GM12878 (cell line): ENCODE results near the gene DEXI. TPM values are rescaled to one million over a fixed set of nuclear protein-coding genes. Genes with fewer than 3 reads are reported as not detected.

Experiments
- ATAC-seq: fragments of 200-7000 bp; cut with Tn5 transposase; 3 replicates; pipeline ENCODE4 v1.9.1; 2020; ENCODE audit warnings: mild to moderate bottlenecking, moderate library complexity
- BruUV-seq: library from RNA; stranded (reverse); fragments of 400-500 nt; replicated peaks from 2 replicates; lab custom pipeline; 2021; lab: Mats Ljungman, UMichigan
- CTCF ChIA-PET: fragments of 300-600 bp; sonication (Branson Sonifier 250); formaldehyde crosslinking; extraction: SDS; loops from one replicate; lab custom pipeline; 2021; ENCODE audit warnings: inconsistent platforms; lab: Yijun Ruan, JAX
- POLR2A ChIA-PET: fragments of 350-600 bp; formaldehyde crosslinking; extraction: SDS; loops from one replicate; lab custom pipeline; 2021; ENCODE audit warnings: inconsistent platforms; lab: Charles Lee
- RAD21 ChIA-PET: fragments of 300-600 bp; sonication (Branson Sonifier 250); formaldehyde crosslinking; loops from one replicate; lab custom pipeline; 2023; ENCODE audit warnings: antibody characterized with exemption; ENCODE audit not compliant: unreplicated experiment; lab: Charles Lee
- SMC1A ChIA-PET: fragments of 300-600 bp; sonication (Branson Sonifier 250); formaldehyde crosslinking; loops from one replicate; lab custom pipeline; 2023; ENCODE audit not compliant: unreplicated experiment, uncharacterized antibody; lab: Charles Lee
- DNase-seq: peaks from one replicate; pipeline ENCODE4 v3.0.0-alpha.2; 2011; ENCODE audit warnings: low read depth, low spot score
- FAIRE-seq: peaks from 3 replicates; lab custom pipeline; 2011; peaks lifted over from hg19 to GRCh38; lab: Jason Lieb, UNC
- H2AFZ ChIP-seq: 2 replicates; pipeline ENCODE4 v1.6.0; 2011; ENCODE audit warnings: low read depth, low read length, control low read depth; ENCODE audit not compliant: control insufficient read depth
- H3K27ac ChIP-seq: 2 replicates; pipeline ENCODE4 v1.5.1; 2011; ENCODE audit warnings: control low read depth; ENCODE audit not compliant: control insufficient read depth, insufficient read depth
- H3K27me3 ChIP-seq, 2 experiments: replicated peaks in 1 of 2; 2 replicates each; pipeline versions ENCODE4 v1.6.0 to v1.6.1; 2011; ENCODE audit warnings: low read length in 1 of 2; ENCODE audit not compliant: control insufficient read depth in 2 of 2, insufficient read depth in 2 of 2
- H3K36me3 ChIP-seq, 2 experiments: 2 replicates each; pipeline ENCODE4 v1.5.1; 2011; ENCODE audit warnings: low read length in 1 of 2; ENCODE audit not compliant: control insufficient read depth in 2 of 2, insufficient read depth in 2 of 2
- H3K4me1 ChIP-seq: 2 replicates; pipeline ENCODE4 v1.6.1; 2011; ENCODE audit warnings: mild to moderate bottlenecking, low read length, moderate library complexity, mixed read lengths; ENCODE audit not compliant: control insufficient read depth, insufficient read depth
- H3K4me2 ChIP-seq: 2 replicates; pipeline ENCODE4 v1.6.0; 2011; ENCODE audit warnings: control low read depth; ENCODE audit not compliant: control insufficient read depth, insufficient read depth
- H3K4me3 ChIP-seq: fragments of 200-600 bp; sonication (generic); 2 replicates; pipeline ENCODE4 v1.5.1; 2016
- H3K79me2 ChIP-seq: 2 replicates; pipeline ENCODE4 v1.6.0; 2011; ENCODE audit warnings: low read length; ENCODE audit not compliant: control insufficient read depth, insufficient read depth
- H3K9ac ChIP-seq: 2 replicates; pipeline ENCODE4 v1.8.0; 2011; ENCODE audit warnings: low read length, control low read depth, mixed read lengths; ENCODE audit not compliant: control insufficient read depth, insufficient read depth
- H3K9me3 ChIP-seq: replicated peaks from 3 replicates; pipeline ENCODE4 v1.5.1; 2011; ENCODE audit warnings: mild to moderate bottlenecking, low read length; ENCODE audit not compliant: control insufficient read depth, insufficient read depth
- H4K20me1 ChIP-seq: 2 replicates; pipeline ENCODE4 v1.6.0; 2011; ENCODE audit not compliant: control insufficient read depth, insufficient read depth
- BMI1 ChIP-seq: fragments of 450-650 bp; IDR thresholded peaks from 2 replicates; pipeline ENCODE4 v1.6.1; 2016; ENCODE audit warnings: mild to moderate bottlenecking, moderate library complexity, borderline replicate concordance
- MTA3 ChIP-seq: IDR thresholded peaks from 2 replicates; pipeline ENCODE4 v1.6.1; 2012; ENCODE audit warnings: low read length, inconsistent platforms, borderline replicate concordance
- POLR2AphosphoS5 ChIP-seq: IDR thresholded peaks from 2 replicates; pipeline ENCODE4 v1.6.1; 2011; ENCODE audit warnings: mild to moderate bottlenecking, low read length, inconsistent platforms
- TBL1XR1 ChIP-seq: IDR thresholded peaks from 2 replicates; pipeline ENCODE4 v1.6.1; 2012; ENCODE audit warnings: low read depth, low read length, improper control_type of control experiment
- WGBS: methylation state at CpG from one replicate; pipeline ENCODE4 v1.1.6; 2016; ENCODE audit warnings: low lambda C conversion rate; ENCODE audit not compliant: insufficient replicate concordance, insufficient coverage; ENCODE audit errors: missing lambda C conversion rate; 5-methylcytosine and 5-hydroxymethylcytosine counted together
- in situ Hi-C: fragments of 300-500 bp; cut with MboI; formaldehyde crosslinking; loops from 9 replicates; pipeline ENCODE4 v1.14.3; 2018; ENCODE audit warnings: mixed read lengths
- intact Hi-C: fragments of 100-400 bp; cut with micrococcal nuclease; formaldehyde crosslinking; loops from one replicate; pipeline ENCODE4 v1.14.2; 2022; ENCODE audit not compliant: unreplicated experiment
- polyA plus RNA-seq, 11 experiments: library from polyadenylated mRNA; depleted of rRNA in 4 of 11; unstranded in 6 of 11; stranded (reverse) in 5 of 11; fragments of >200 nt; fragmentation: Nextera tagmentation in 4 of 11; fragmentation: Illumina TruSeq in 1 of 11; extraction: Ambion mirVana in 4 of 11; extraction: Trizol in 1 of 11; gene quantifications; 1 replicate in 1 of 11; 2 replicates in 10 of 11; pipeline versions ENCODE4 v1.2.1 to v1.2.3, GENCODE V29; 2011 to 2016; ENCODE audit warnings: inconsistent platforms in 2 of 11, missing spikeins in 2 of 11, low read depth in 1 of 11
- total RNA-seq, 4 experiments: library from RNA; depleted of rRNA in 3 of 4; stranded (reverse); fragments of >200 nt in 3 of 4; fragmentation: Illumina TruSeq in 1 of 4; extraction: Trizol in 1 of 4; gene quantifications; 2 replicates each; pipeline versions ENCODE4 v1.2.1 to v1.2.3, GENCODE V29; 2013 to 2021
- TF ChIP-seq, protein P1 (sequence below): IDR thresholded peaks from 2 replicates; pipeline ENCODE4 v1.6.1; 2012; ENCODE audit warnings: low read length, inconsistent platforms
- TF ChIP-seq, protein P2 (sequence below): fragments of 450-650 bp; IDR thresholded peaks from 2 replicates; pipeline ENCODE4 v1.6.1; 2017; ENCODE audit warnings: mild to moderate bottlenecking, moderate library complexity
- TF ChIP-seq, protein P3 (sequence below): fragments of 450-650 bp; IDR thresholded peaks from 2 replicates; pipeline ENCODE4 v1.6.1; 2016; ENCODE audit warnings: mild to moderate bottlenecking

DEXI gene
- total and polyA plus RNA-seq, 10 of the 15 experiments (the other 5 are each of a cell fraction or from before 2014, with no cell fraction given) = 1.4 to 26.3 (median 18.4) TPM

DNA sequence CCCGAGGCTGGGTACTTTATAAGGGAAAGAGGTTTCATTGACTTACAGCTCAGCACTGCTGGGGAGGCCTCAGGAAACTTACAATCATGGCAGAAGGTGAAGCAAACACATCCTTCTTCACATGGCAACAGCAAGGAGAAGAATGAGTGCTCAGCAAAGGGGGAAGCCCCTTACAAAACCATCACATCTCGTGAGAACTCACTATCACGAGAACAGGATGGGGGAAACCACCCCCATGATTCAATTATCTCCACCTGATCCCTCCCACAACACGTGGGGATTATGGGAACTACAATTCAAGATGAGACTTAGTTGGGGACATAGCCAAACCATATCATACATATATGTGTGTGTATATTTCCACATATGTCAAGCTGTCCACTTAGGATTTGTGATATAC, 24.3 kb upstream of the DEXI start (continued):
- TF ChIP-seq, protein P1, sequence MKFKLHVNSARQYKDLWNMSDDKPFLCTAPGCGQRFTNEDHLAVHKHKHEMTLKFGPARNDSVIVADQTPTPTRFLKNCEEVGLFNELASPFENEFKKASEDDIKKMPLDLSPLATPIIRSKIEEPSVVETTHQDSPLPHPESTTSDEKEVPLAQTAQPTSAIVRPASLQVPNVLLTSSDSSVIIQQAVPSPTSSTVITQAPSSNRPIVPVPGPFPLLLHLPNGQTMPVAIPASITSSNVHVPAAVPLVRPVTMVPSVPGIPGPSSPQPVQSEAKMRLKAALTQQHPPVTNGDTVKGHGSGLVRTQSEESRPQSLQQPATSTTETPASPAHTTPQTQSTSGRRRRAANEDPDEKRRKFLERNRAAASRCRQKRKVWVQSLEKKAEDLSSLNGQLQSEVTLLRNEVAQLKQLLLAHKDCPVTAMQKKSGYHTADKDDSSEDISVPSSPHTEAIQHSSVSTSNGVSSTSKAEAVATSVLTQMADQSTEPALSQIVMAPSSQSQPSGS = peak; percentile 17; the same call in 1 of the 2 replicates
- TF ChIP-seq, protein P2, sequence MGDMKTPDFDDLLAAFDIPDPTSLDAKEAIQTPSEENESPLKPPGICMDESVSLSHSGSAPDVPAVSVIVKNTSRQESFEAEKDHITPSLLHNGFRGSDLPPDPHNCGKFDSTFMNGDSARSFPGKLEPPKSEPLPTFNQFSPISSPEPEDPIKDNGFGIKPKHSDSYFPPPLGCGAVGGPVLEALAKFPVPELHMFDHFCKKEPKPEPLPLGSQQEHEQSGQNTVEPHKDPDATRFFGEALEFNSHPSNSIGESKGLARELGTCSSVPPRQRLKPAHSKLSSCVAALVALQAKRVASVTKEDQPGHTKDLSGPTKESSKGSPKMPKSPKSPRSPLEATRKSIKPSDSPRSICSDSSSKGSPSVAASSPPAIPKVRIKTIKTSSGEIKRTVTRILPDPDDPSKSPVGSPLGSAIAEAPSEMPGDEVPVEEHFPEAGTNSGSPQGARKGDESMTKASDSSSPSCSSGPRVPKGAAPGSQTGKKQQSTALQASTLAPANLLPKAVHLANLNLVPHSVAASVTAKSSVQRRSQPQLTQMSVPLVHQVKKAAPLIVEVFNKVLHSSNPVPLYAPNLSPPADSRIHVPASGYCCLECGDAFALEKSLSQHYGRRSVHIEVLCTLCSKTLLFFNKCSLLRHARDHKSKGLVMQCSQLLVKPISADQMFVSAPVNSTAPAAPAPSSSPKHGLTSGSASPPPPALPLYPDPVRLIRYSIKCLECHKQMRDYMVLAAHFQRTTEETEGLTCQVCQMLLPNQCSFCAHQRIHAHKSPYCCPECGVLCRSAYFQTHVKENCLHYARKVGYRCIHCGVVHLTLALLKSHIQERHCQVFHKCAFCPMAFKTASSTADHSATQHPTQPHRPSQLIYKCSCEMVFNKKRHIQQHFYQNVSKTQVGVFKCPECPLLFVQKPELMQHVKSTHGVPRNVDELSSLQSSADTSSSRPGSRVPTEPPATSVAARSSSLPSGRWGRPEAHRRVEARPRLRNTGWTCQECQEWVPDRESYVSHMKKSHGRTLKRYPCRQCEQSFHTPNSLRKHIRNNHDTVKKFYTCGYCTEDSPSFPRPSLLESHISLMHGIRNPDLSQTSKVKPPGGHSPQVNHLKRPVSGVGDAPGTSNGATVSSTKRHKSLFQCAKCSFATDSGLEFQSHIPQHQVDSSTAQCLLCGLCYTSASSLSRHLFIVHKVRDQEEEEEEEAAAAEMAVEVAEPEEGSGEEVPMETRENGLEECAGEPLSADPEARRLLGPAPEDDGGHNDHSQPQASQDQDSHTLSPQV = peak; percentile 7; the same call in 1 of the 2 replicates

DNA sequence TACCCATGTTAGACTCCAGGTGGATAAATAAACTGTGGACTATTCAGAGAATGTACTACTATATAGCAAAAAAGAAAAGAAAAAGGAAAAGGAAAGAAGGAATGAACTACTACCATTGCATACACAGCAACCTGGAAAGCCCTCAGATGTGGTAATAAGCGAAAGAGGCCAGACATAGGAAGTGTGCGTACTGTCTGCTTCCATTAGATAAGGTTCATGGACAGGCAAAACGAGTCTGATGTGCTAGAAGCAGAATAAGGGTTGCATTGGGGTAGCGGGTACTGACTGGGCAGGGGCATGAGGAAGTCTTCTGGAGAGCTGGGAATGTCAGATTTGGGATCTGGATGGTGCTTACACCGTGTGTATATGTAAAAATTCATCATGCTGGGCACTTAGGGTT, 23.9 kb upstream of the DEXI start:
- ChIA-PET POLR2A (interaction anchor here (0.9 to 5.5 kb wide), 7 partner anchors 14 to 386 kb away, joined by 3 to 47 read pairs (median 5); partner anchors contain the start of gene SOCS1), CTCF (interaction anchor here (0.7 to 8.4 kb wide), 11 partner anchors 12 to 439 kb away, joined by 3 to 107 read pairs (median 33); partner anchors contain the start of gene SOCS1), SMC1A (interaction anchor here (0.8 to 5.8 kb wide), 25 partner anchors 9 to 451 kb away, joined by 3 to 83 read pairs (median 6); partner anchors contain the start of gene SOCS1), RAD21 (interaction anchor here (1.0 to 6.4 kb wide), 21 partner anchors 8 to 440 kb away, joined by 3 to 91 read pairs (median 13); partner anchors contain the start of genes DEXI and SOCS1)
- ATAC-seq = no peak
- intact Hi-C loops = loop anchor here (1.0 kb wide), 1 partner anchor 15 kb away; no protein-coding TSS in a partner anchor
- no TSS peak for BruUV-seq
- DNase-seq = no peak
- in situ Hi-C loops = loop anchor here (5.0 to 25.0 kb wide), 6 partner anchors 286 to 1009 kb away; partner anchors contain the start of genes SNN and SNX29
- Histone ChIP-seq H2AFZ (no peak overlapping the region), H3K9me3 (no peaks in the 10 kb centered on the region), H3K9ac (peak overlapping the region; percentile 67), H3K27ac (peak overlapping the region; percentile 99), H3K36me3 (peaks cover 24 to 29% of the 10 kb centered on the region in 2 experiments), H3K4me1 (peaks cover 35% of the 10 kb centered on the region), H4K20me1 (no peaks in the 10 kb centered on the region), H3K27me3 (no peaks in the 10 kb centered on the region), H3K4me2 (peak overlapping the region; percentile 67), H3K79me2 (peaks cover 2% of the 10 kb centered on the region), H3K4me3 (no peak overlapping the region)
- no peak for FAIRE-seq
- WGBS = 87% methylated on average over 5 of the region's 5 CpGs
- TF ChIP-seq BMI1 = 0 out of 2 replicates have a peak, but pooled peaks have one; percentile 22
- TF ChIP-seq POLR2AphosphoS5 = peak; percentile 35
- TF ChIP-seq MTA3 = peak; percentile 62
- TF ChIP-seq, protein P3, sequence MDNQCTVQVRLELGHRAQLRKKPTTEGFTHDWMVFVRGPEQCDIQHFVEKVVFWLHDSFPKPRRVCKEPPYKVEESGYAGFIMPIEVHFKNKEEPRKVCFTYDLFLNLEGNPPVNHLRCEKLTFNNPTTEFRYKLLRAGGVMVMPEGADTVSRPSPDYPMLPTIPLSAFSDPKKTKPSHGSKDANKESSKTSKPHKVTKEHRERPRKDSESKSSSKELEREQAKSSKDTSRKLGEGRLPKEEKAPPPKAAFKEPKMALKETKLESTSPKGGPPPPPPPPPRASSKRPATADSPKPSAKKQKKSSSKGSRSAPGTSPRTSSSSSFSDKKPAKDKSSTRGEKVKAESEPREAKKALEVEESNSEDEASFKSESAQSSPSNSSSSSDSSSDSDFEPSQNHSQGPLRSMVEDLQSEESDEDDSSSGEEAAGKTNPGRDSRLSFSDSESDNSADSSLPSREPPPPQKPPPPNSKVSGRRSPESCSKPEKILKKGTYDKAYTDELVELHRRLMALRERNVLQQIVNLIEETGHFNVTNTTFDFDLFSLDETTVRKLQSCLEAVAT = 0 out of 2 replicates have a peak, but pooled peaks have one; percentile 11
- no peak for TF ChIP-seq TBL1XR1
